ENCODE results near the gene SELENOM.
A peak's percentile ranks its signal among the peaks of the same experiment; 100 is the strongest.

SELENOM gene

DNA sequence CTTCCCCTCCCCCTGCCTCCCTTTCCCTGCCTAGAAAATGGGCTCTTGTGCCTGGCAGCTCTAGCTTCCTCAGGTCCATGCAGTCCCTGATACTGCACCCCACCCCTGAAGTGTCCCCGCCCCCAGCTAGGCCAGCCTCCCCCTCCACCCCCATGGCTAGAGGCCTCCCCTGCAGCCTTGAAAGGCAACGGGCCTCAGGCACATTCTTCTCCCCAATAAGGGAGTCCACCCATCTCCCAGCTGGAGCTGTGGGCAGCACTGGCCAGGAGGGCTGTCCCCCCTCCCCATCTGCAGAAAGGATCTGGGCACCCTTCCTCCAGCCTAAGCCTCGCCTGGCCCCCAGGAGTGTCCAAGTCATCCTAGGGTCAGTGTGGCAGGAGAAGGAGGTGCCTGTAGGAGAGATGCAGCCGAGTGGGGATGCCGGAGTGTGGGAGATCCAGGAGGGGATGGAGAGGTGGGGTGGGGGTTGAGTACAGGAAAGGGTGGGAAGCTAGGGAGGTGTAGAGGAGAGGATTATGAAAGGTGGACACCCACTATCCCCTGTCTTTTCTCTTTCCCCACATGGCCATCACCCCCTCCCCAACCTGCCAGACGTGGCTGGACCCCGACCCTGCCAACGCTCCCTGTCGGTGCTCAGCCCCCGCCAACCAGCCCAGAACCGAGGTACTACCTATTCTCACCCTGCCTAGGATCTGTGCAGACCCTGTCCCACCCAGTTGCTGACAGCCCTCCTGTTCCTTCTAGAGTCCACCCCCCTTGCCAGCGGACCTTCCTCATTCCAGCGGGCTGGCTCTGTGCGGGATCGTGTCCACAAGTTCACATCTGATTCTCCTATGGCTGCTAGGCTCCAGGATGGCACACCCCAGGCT, 16.9 kb downstream of the SELENOM start:
- H3K4me3 ChIP-seq (ENCODE audit: low read depth, low read length): no peak overlapping the region
- DNase-seq (ENCODE audit: low read depth, low spot score): no peak
- TF ChIP-seq, protein P1, sequence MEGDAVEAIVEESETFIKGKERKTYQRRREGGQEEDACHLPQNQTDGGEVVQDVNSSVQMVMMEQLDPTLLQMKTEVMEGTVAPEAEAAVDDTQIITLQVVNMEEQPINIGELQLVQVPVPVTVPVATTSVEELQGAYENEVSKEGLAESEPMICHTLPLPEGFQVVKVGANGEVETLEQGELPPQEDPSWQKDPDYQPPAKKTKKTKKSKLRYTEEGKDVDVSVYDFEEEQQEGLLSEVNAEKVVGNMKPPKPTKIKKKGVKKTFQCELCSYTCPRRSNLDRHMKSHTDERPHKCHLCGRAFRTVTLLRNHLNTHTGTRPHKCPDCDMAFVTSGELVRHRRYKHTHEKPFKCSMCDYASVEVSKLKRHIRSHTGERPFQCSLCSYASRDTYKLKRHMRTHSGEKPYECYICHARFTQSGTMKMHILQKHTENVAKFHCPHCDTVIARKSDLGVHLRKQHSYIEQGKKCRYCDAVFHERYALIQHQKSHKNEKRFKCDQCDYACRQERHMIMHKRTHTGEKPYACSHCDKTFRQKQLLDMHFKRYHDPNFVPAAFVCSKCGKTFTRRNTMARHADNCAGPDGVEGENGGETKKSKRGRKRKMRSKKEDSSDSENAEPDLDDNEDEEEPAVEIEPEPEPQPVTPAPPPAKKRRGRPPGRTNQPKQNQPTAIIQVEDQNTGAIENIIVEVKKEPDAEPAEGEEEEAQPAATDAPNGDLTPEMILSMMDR (IDR thresholded peaks at IDR 0.05; ENCODE audit: low read depth, low read length): no peak
- in situ Hi-C loops (cut with HindIII; ENCODE audit: low sequenced_read_pairs): no loop called here

DNA sequence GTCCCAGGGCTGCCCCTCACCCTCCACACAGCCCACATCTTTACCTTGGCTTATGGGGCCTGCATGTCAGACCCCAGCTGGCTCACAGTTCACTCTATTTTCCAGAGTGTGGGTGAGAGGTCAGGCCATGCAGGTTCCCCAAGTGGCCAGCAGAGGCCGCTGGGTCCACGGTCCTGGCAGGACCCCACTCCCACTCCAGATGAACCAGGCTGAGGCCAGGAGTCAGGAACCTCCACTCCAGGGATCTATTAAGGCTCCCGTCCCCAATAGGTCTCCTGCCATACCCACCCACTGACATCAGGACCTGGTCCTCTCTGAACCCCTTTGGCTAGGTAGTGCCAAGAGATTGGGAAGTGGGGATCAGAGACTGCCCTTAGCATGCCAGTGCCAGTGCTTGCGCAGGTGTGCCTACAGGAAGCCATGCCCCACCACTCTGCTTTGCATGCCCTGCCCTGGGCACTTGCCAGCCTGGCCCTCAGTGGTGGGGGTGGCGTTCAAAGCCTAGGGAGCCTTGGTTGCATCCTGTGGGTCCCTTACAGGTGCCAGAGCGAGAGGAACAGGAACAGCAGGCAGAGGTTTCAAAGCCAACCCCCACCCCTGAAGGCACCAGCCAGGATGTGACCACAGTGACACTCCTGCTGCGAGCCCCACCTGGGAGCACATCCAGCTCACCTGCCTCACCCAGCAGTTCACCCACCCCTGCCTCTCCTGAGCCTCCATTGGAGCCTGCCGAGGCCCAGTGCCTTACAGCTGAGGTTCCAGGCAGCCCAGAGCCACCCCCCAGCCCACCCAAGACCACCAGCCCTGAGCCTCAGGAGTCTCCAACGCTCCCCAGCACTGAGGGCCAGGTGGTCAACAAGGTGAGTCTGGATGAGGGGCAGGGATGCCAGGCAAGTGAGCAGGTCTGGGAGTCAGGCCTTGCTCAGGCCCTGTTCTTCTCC, 17.9 kb downstream of the SELENOM start:
- in situ Hi-C loops (cut with HindIII; ENCODE audit: low sequenced_read_pairs): no loop called here
- no peak overlapping the region for H3K4me3 ChIP-seq (ENCODE audit: low read depth, low read length)
- peak; percentile 20 for DNase-seq (ENCODE audit: low read depth, low spot score)
- TF ChIP-seq, protein P1 (IDR thresholded peaks at IDR 0.05; ENCODE audit: low read depth, low read length): peak; percentile 94

DNA sequence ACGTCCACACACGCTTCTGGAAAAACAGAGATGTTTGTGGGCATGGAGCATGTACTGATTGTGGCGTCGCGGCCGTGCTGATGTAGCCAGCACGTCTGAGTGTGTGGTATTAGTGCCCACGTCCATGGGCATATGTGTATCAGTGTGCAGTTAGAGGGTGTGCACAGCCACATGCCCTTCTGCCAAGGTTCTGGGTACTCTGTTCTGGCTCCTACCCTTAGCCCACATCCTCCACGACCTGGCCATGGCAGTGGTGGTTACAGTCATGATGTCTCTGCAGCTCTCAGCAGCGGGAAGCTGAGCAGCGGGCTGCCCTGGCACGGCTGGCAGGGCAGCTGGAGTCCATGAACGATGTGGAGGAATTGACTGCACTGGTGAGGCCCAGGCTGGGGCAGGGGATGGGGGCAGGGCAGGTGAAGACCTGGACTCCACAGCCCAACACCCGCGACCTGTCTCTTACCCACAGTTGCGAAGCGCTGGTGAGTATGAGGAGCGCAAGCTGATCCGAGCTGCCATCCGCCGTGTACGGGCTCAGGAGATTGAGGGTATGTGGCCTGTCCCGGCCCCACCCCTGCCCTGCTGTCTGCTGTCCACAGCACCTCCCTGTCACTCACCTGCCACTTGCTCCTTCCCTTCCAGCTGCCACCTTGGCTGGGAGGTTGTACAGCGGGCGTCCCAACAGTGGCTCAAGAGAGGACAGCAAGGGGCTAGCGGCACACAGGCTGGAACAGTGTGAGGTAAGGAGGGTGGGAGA, 19.0 kb downstream of the SELENOM start:
- DNase-seq (ENCODE audit: low read depth, low spot score): no peak
- in situ Hi-C loops (cut with HindIII; ENCODE audit: low sequenced_read_pairs): no loop called here
- H3K4me3 ChIP-seq (ENCODE audit: low read depth, low read length): no peak overlapping the region
- TF ChIP-seq, protein P1 (IDR thresholded peaks at IDR 0.05; ENCODE audit: low read depth, low read length): no peak

DNA sequence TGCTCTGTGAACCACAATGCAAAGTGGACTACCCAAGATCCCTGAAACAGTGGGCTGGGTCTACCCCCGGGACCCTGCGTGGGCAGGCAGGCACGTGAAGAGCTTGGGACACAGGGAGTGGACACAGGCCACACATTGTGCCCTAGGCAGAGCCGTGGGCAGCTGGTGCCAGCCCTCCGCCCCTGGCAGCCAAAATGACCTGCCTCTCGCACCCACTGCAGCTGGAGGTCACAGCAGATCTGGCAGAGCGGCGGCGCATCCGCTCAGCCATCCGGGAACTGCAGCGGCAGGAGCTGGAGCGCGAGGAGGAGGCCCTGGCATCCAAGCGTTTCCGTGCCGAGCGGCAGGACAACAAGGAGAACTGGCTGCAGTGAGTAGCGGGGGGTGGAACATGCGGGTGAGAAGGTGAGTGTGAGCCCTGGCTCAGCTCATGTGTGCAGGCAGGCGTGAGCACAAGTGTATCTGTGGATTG, 19.6 kb downstream of the SELENOM start:
- H3K4me3 ChIP-seq (ENCODE audit: low read depth, low read length): no peak overlapping the region
- DNase-seq (ENCODE audit: low read depth, low spot score): no peak
- in situ Hi-C loops (cut with HindIII; ENCODE audit: low sequenced_read_pairs): no loop called here
- TF ChIP-seq, protein P1 (IDR thresholded peaks at IDR 0.05; ENCODE audit: low read depth, low read length): no peak

DNA sequence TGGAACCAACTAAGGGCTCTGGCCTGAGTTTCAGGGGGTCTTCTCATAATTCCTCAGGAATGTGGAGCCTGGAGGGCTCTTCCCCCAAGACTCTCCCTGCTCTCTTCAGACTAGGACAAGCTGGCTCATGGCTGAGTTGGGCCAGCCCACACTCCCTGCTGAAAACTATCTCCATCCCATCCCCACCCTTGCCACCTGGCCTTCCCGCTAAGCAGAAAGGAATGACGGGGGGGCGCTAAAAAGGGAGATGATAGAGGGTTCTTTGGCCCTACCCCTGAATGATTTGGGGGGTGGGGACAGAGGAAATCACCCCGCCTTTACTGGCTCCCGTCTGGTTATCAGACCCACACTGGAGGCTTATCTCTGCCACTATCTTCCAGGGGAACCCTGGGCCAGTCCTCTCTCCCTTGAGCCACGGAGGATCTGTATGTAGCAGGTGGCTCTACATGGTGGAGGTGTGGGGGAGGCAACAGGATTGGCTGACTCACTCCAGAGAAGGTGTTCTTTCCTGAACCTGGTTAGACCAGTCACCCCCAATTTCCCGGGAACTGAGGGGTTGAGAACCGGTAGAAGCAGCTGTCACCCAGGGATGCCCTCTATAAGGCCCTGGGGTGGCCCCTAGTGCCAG, 20.6 kb downstream of the SELENOM start:
- no peak overlapping the region for H3K4me3 ChIP-seq (ENCODE audit: low read depth, low read length)
- TF ChIP-seq, protein P1 (IDR thresholded peaks at IDR 0.05; ENCODE audit: low read depth, low read length): no peak
- no peak for DNase-seq (ENCODE audit: low read depth, low spot score)
- in situ Hi-C loops (cut with HindIII; ENCODE audit: low sequenced_read_pairs): no loop called here

Data from astrocyte of the spinal cord (primary cell).